A673 (cell line): Measurements from ENCODE around the gene SLC2A2. TPM values are rescaled to one million over a fixed set of nuclear protein-coding genes. Genes with fewer than 3 reads are reported as not detected.

Experiments used
- BruUV-seq: library from RNA; stranded (reverse); fragments of 400-500 nt; replicated peaks from 2 replicates; lab custom pipeline; 2021; lab: Mats Ljungman, UMichigan
- CTCF ChIA-PET: fragments of 300-600 bp; sonication (Branson Sonifier 250); formaldehyde crosslinking; loops from one replicate; lab custom pipeline; 2022; ENCODE audit warnings: antibody characterized with exemption; lab: Charles Lee
- POLR2A ChIA-PET: fragments of 300-600 bp; sonication (Branson Sonifier 250); formaldehyde crosslinking; loops from one replicate; lab custom pipeline; 2022; ENCODE audit warnings: antibody characterized with exemption; ENCODE audit not compliant: low non-redundant PET; lab: Charles Lee
- DNase-seq: peaks from one replicate; pipeline ENCODE4 v3.0.0-alpha.2; 2015; ENCODE audit warnings: low spot score
- H3K27ac ChIP-seq: fragments of 200-600 bp; sonication (generic); 2 replicates; pipeline ENCODE4 v1.5.1; 2016; ENCODE audit warnings: mixed run types, low read depth, mild to moderate bottlenecking, mixed read lengths, antibody characterized with exemption, low read length; ENCODE audit not compliant: poor library complexity, severe bottlenecking
- H3K27me3 ChIP-seq: fragments of 200-600 bp; sonication (generic); replicated peaks from 2 replicates; pipeline ENCODE4 v1.6.1; 2017; ENCODE audit warnings: mixed run types, low read depth, mild to moderate bottlenecking, mixed read lengths, antibody characterized with exemption, low read length; ENCODE audit not compliant: insufficient read depth, poor library complexity
- H3K36me3 ChIP-seq: fragments of 200-600 bp; sonication (generic); 2 replicates; pipeline ENCODE4 v1.6.1; 2016; ENCODE audit warnings: mixed run types, mild to moderate bottlenecking, mixed read lengths, antibody characterized with exemption, low read length; ENCODE audit not compliant: insufficient read depth, poor library complexity, severe bottlenecking
- H3K4me1 ChIP-seq: fragments of 200-600 bp; sonication (generic); 2 replicates; pipeline ENCODE4 v1.6.1; 2017; ENCODE audit warnings: mixed run types, mild to moderate bottlenecking, mixed read lengths, antibody characterized with exemption, low read length; ENCODE audit not compliant: insufficient read depth, poor library complexity, severe bottlenecking
- H3K4me3 ChIP-seq: fragments of 200-600 bp; sonication (generic); 2 replicates; pipeline ENCODE4 v1.5.1; 2016; ENCODE audit warnings: low read depth, mixed run types, mild to moderate bottlenecking, mixed read lengths, low read length; ENCODE audit not compliant: poor library complexity, severe bottlenecking
- H3K9me3 ChIP-seq: fragments of 200-600 bp; sonication (generic); 2 replicates; pipeline ENCODE4 v1.6.1; 2016; ENCODE audit warnings: mixed run types, low read depth, mild to moderate bottlenecking, mixed read lengths, antibody characterized with exemption, low read length; ENCODE audit not compliant: poor library complexity, severe bottlenecking
- EZH2 ChIP-seq: fragments of 200-600 bp; sonication (generic); IDR thresholded peaks from 2 replicates; pipeline ENCODE4 v1.6.1; 2017; ENCODE audit warnings: borderline replicate concordance, low read depth, mild to moderate bottlenecking, mixed read lengths, antibody characterized with exemption, low read length; ENCODE audit not compliant: poor library complexity, severe bottlenecking
- intact Hi-C: fragments of 100-400 bp; cut with micrococcal nuclease; formaldehyde crosslinking; loops from one replicate; pipeline ENCODE4 v1.10.0; 2022; ENCODE audit not compliant: unreplicated experiment
- total RNA-seq: library from RNA; stranded (reverse); gene quantifications from 2 replicates; pipeline ENCODE4 v1.2.3, GENCODE V29; 2021
- TF ChIP-seq, protein P1 (sequence below): fragments of 300-800, 200-600 bp; sonication (generic); conservative IDR thresholded peaks from 2 replicates; pipeline ENCODE4 v1.5.1; 2017; ENCODE audit warnings: low read depth, mild to moderate bottlenecking, antibody characterized with exemption, low read length, moderate library complexity, mixed read lengths

The SLC2A2 gene
- total RNA-seq, 1 experiment from 2014 or later = not detected

DNA sequence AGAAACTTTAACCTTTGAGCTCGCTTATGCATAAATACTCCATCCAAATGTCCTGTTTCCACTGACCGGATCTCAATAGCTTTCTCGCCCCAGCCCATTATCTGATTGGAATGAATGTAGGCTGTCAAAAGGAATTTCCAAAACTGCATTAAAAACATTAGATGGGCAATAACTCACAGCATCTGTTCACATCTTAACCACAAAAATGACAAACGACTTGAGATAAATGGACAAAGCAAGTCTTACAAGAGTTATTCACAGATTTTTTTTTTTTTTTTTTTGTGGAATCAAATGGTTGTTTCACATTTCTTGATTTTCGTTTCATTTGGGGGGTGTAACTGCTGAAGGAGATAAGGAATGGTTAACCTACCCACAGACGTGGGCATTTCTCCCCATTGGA, 39.7 kb upstream of the SLC2A2 start:
- POLR2A ChIA-PET = no interaction called here

DNA sequence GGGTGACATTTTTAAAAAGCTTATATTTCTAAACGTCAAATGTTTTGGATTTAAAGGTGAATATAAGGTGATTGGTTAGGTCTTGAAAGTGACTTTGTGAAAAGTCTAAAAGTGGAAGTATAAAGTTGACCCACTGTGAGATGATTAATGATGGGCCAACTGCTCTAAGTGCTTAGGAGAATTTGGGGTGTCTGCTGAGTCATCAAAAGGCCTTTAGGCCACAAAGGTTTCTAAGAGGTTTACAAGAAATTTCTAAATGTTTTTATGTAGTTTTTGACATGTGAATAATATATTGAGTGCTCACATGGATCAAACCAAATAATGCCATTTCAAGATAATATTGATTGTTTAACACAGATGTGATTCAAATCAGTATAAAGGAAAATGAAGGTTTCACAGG, 39.2 kb upstream of the SLC2A2 start:
- ChIA-PET CTCF (no interaction called here), POLR2A (no interaction called here)
- no TSS peak for BruUV-seq
- no peak for DNase-seq
- Histone ChIP-seq H3K4me1 (no peaks in the 10 kb centered on the region), H3K36me3 (no peaks in the 10 kb centered on the region), H3K27me3 (no peaks in the 10 kb centered on the region), H3K27ac (no peak overlapping the region), H3K9me3 (no peaks in the 10 kb centered on the region), H3K4me3 (no peak overlapping the region)
- intact Hi-C loops = no loop called here
- TF ChIP-seq EZH2 = no peak
- TF ChIP-seq, protein P1, sequence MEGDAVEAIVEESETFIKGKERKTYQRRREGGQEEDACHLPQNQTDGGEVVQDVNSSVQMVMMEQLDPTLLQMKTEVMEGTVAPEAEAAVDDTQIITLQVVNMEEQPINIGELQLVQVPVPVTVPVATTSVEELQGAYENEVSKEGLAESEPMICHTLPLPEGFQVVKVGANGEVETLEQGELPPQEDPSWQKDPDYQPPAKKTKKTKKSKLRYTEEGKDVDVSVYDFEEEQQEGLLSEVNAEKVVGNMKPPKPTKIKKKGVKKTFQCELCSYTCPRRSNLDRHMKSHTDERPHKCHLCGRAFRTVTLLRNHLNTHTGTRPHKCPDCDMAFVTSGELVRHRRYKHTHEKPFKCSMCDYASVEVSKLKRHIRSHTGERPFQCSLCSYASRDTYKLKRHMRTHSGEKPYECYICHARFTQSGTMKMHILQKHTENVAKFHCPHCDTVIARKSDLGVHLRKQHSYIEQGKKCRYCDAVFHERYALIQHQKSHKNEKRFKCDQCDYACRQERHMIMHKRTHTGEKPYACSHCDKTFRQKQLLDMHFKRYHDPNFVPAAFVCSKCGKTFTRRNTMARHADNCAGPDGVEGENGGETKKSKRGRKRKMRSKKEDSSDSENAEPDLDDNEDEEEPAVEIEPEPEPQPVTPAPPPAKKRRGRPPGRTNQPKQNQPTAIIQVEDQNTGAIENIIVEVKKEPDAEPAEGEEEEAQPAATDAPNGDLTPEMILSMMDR = no peak

More for the DNA sequence above, 39.7 kb upstream of the SLC2A2 start:
- Histone ChIP-seq H3K4me3 (no peak overlapping the region), H3K27me3 (no peaks in the 10 kb centered on the region), H3K27ac (no peak overlapping the region), H3K4me1 (no peaks in the 10 kb centered on the region), H3K36me3 (no peaks in the 10 kb centered on the region), H3K9me3 (no peaks in the 10 kb centered on the region)
- CTCF ChIA-PET = no interaction called here
- no TSS peak for BruUV-seq
- TF ChIP-seq, protein P1 = no peak
- no peak for TF ChIP-seq EZH2
- intact Hi-C loops = no loop called here
- no peak for DNase-seq

DNA sequence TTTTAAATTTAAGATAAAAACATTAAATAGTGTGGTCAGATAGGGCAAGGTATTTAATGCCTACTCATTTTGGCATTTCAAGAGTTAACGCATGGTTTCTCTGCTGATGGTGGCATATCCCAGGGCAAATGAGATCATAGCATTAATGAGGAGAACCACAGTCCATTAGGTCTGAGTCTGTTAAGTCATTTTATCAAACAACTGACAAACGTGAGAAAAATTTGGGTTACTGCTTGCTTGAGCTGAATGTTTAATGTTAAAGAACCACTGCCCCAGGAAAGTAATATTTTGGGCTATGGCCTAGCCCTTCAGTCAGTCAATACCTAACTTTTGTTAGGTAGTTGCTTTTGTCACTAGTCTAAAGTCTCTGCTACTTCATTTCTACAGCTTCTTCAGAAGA, 37.9 kb upstream of the SLC2A2 start:
- H3K4me3 ChIP-seq = no peak overlapping the region
- TF ChIP-seq EZH2 = no peak
- TF ChIP-seq, protein P1 = no peak
- no peaks in the 10 kb centered on the region for H3K9me3 ChIP-seq
- ChIA-PET CTCF (no interaction called here), POLR2A (no interaction called here)
- no peaks in the 10 kb centered on the region for H3K4me1 ChIP-seq
- H3K27ac ChIP-seq = no peak overlapping the region
- BruUV-seq = no TSS peak
- no peak for DNase-seq
- H3K27me3 ChIP-seq = no peaks in the 10 kb centered on the region
- H3K36me3 ChIP-seq = no peaks in the 10 kb centered on the region
- intact Hi-C loops = no loop called here
